ENCODE measurements around the gene SLC2A11. TPM values are rescaled to one million over a fixed set of nuclear protein-coding genes. Genes with fewer than 3 reads are reported as not detected.

Gene SLC2A11
- polyA plus RNA-seq, 1 donor from 2014 or later: 45.7 TPM

DNA sequence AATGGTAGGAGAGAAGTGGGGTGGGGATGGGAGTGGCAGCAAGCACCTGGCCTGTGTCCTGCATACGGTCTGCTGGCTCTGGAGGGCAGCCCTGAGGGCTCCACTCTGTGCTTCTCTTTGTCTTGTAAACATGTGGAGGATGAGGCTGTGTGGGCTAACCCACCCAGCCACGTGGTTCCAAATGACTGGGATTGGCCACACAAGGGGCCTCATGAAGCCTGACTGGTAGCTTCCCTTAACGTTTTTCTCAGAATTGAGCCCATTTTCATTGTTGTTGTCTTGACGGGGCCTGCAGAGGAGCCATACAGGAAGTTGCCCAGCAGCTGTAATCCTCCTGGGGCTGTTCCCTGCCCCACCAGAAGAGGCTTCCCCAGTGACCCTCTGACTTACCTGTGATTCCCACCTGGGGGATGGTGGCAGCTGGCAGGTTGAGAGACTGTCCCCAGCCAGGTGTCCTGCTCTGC lies 36.9 kb upstream of the SLC2A11 start:
- Histone ChIP-seq H3K27ac (ENCODE audit: low read length) (no peak overlapping the region), H3K79me2 (replicated peaks; ENCODE audit: insufficient read depth, low read length) (no peaks in the 10 kb centered on the region), H3K36me3 (ENCODE audit: insufficient read depth, low read length) (peaks cover 12% of the 10 kb centered on the region), H3K9ac (ENCODE audit: low read length) (no peak overlapping the region), H3F3A (ENCODE audit: insufficient read depth, low read length, poor library complexity, severe bottlenecking) (no peaks in the 10 kb centered on the region), H3K27me3 (ENCODE audit: insufficient read depth, low read depth, low read length) (no peaks in the 10 kb centered on the region), H3K9me2 (ENCODE audit: insufficient read depth, low read length) (no peaks in the 10 kb centered on the region), H4K20me1 (ENCODE audit: insufficient read depth) (no peaks in the 10 kb centered on the region), H2AFZ (ENCODE audit: low read depth, low read length) (no peak overlapping the region), H3K4me3 (ENCODE audit: low read length) (no peak overlapping the region), H3K4me2 (ENCODE audit: low read length) (no peak overlapping the region), H3K9me3 (ENCODE audit: low read length) (no peaks in the 10 kb centered on the region)
- TF ChIP-seq POLR2AphosphoS5 (IDR thresholded peaks at IDR 0.05): no peak
- no peak for TF ChIP-seq EZH2 (IDR thresholded peaks at IDR 0.05; ENCODE audit: borderline replicate concordance, insufficient read depth, low read length, poor library complexity, severe bottlenecking)
- TF ChIP-seq, protein P1, sequence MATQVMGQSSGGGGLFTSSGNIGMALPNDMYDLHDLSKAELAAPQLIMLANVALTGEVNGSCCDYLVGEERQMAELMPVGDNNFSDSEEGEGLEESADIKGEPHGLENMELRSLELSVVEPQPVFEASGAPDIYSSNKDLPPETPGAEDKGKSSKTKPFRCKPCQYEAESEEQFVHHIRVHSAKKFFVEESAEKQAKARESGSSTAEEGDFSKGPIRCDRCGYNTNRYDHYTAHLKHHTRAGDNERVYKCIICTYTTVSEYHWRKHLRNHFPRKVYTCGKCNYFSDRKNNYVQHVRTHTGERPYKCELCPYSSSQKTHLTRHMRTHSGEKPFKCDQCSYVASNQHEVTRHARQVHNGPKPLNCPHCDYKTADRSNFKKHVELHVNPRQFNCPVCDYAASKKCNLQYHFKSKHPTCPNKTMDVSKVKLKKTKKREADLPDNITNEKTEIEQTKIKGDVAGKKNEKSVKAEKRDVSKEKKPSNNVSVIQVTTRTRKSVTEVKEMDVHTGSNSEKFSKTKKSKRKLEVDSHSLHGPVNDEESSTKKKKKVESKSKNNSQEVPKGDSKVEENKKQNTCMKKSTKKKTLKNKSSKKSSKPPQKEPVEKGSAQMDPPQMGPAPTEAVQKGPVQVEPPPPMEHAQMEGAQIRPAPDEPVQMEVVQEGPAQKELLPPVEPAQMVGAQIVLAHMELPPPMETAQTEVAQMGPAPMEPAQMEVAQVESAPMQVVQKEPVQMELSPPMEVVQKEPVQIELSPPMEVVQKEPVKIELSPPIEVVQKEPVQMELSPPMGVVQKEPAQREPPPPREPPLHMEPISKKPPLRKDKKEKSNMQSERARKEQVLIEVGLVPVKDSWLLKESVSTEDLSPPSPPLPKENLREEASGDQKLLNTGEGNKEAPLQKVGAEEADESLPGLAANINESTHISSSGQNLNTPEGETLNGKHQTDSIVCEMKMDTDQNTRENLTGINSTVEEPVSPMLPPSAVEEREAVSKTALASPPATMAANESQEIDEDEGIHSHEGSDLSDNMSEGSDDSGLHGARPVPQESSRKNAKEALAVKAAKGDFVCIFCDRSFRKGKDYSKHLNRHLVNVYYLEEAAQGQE (IDR thresholded peaks at IDR 0.05; ENCODE audit: borderline replicate concordance): no peak
- no peak for TF ChIP-seq MXI1 (conservative IDR thresholded peaks at IDR 0.05; ENCODE audit: poor library complexity, severe bottlenecking)
- TF ChIP-seq, protein P2, sequence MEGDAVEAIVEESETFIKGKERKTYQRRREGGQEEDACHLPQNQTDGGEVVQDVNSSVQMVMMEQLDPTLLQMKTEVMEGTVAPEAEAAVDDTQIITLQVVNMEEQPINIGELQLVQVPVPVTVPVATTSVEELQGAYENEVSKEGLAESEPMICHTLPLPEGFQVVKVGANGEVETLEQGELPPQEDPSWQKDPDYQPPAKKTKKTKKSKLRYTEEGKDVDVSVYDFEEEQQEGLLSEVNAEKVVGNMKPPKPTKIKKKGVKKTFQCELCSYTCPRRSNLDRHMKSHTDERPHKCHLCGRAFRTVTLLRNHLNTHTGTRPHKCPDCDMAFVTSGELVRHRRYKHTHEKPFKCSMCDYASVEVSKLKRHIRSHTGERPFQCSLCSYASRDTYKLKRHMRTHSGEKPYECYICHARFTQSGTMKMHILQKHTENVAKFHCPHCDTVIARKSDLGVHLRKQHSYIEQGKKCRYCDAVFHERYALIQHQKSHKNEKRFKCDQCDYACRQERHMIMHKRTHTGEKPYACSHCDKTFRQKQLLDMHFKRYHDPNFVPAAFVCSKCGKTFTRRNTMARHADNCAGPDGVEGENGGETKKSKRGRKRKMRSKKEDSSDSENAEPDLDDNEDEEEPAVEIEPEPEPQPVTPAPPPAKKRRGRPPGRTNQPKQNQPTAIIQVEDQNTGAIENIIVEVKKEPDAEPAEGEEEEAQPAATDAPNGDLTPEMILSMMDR (IDR thresholded peaks at IDR 0.05; ENCODE audit: poor library complexity, severe bottlenecking): no peak
- TF ChIP-seq RAD21 (conservative IDR thresholded peaks at IDR 0.05): no peak
- TF ChIP-seq TAF1 (IDR thresholded peaks at IDR 0.05; ENCODE audit: low read depth): no peak
- TF ChIP-seq EP300 (conservative IDR thresholded peaks at IDR 0.05; ENCODE audit: poor library complexity, severe bottlenecking): no peak
- no peak for TF ChIP-seq SMC3 (conservative IDR thresholded peaks at IDR 0.05; ENCODE audit: poor library complexity)

DNA sequence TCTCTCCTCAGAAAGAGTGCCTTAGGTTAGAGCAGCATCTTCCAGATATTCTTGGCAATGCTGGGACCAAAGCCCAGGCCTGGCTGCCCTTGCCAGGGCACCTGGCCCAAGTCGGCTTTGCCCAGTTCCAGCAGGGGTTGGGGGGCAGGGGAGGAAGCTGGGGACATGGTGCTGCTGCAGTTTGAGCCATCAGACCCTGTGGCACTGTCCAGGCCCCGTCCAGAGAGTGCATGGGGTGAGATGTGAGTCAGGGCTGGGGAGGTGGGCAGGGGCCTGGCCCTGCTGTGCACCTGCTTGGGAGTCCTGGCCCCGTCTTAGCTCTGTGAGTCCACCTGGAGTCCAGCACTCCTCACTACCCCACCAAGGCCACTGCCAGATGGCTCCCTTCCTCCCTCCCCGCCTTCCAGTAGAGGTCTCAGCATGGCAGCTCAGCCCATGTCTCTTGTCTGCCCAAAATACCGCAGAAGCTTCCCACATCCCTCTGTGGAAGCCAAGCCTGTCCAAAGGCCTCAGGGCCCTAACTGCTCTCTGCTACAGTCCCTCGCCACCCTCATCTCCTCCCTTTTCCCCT lies 35.5 kb upstream of the SLC2A11 start:
- Histone ChIP-seq H3K9ac (ENCODE audit: low read length) (no peak overlapping the region), H4K20me1 (ENCODE audit: insufficient read depth) (no peaks in the 10 kb centered on the region), H3K9me2 (ENCODE audit: insufficient read depth, low read length) (no peaks in the 10 kb centered on the region), H3F3A (ENCODE audit: insufficient read depth, low read length, poor library complexity, severe bottlenecking) (no peaks in the 10 kb centered on the region), H3K36me3 (ENCODE audit: insufficient read depth, low read length) (peaks cover 5% of the 10 kb centered on the region), H3K4me3 (ENCODE audit: low read length) (no peak overlapping the region), H3K79me2 (replicated peaks; ENCODE audit: insufficient read depth, low read length) (no peaks in the 10 kb centered on the region), H3K27me3 (ENCODE audit: insufficient read depth, low read depth, low read length) (no peaks in the 10 kb centered on the region), H2AFZ (ENCODE audit: low read depth, low read length) (no peak overlapping the region), H3K9me3 (ENCODE audit: low read length) (no peaks in the 10 kb centered on the region), H3K4me2 (ENCODE audit: low read length) (no peak overlapping the region), H3K27ac (ENCODE audit: low read length) (no peak overlapping the region)
- TF ChIP-seq MXI1 (conservative IDR thresholded peaks at IDR 0.05; ENCODE audit: poor library complexity, severe bottlenecking) (no peak), POLR2AphosphoS5 (IDR thresholded peaks at IDR 0.05) (no peak), RAD21 (conservative IDR thresholded peaks at IDR 0.05) (no peak), EZH2 (IDR thresholded peaks at IDR 0.05; ENCODE audit: borderline replicate concordance, insufficient read depth, low read length, poor library complexity, severe bottlenecking) (no peak)
- TF ChIP-seq, protein P1 (IDR thresholded peaks at IDR 0.05; ENCODE audit: borderline replicate concordance): no peak
- TF ChIP-seq, protein P2 (IDR thresholded peaks at IDR 0.05; ENCODE audit: poor library complexity, severe bottlenecking): no peak
